ENCODE results near the gene TIAM2.
A peak's percentile ranks its signal among the peaks of the same experiment; 100 is the strongest.
"Not testable (repeated sequence)": the region's sequence is repeated elsewhere in the genome, so short reads cannot be mapped to it uniquely, and the experiment has no call there.

Gene TIAM2

GRCh38 chr6:155268088-155268867 lies 273.2 kb downstream of the TIAM2 start:
- not testable (repeated sequence) for H2AFZ ChIP-seq (ENCODE audit: low read depth); H3K36me3 ChIP-seq (ENCODE audit: insufficient read depth); H3K9ac ChIP-seq; H3K4me2 ChIP-seq; H3K79me2 ChIP-seq (ENCODE audit: insufficient read depth, low read depth); H3K27me3 ChIP-seq (ENCODE audit: insufficient read depth, low read depth); H4K20me1 ChIP-seq (ENCODE audit: insufficient read depth); H3K27ac ChIP-seq; H3K4me3 ChIP-seq (IDR thresholded peaks at IDR 0.05; ENCODE audit: insufficient read depth, low read depth, low read length)
- peak; percentile 70 for TF ChIP-seq CTCF (conservative IDR thresholded peaks at IDR 0.05; ENCODE audit: low read depth, low read length)
- H3K4me1 ChIP-seq (ENCODE audit: low read depth, poor library complexity, severe bottlenecking): peaks cover 17% of the 10 kb centered on the region

- Histone ChIP-seq H3K4me2 (no peak overlapping the region), H3K4me1 (ENCODE audit: low read depth, poor library complexity, severe bottlenecking) (peaks cover 18% of the 10 kb centered on the region), H4K20me1 (ENCODE audit: insufficient read depth) (no peaks in the 10 kb centered on the region), H3K27me3 (ENCODE audit: insufficient read depth, low read depth) (no peaks in the 10 kb centered on the region), H3K4me3 (IDR thresholded peaks at IDR 0.05; ENCODE audit: insufficient read depth, low read depth, low read length) (no peak overlapping the region), H3K36me3 (ENCODE audit: insufficient read depth) (no peaks in the 10 kb centered on the region), H3K79me2 (ENCODE audit: insufficient read depth, low read depth) (no peaks in the 10 kb centered on the region), H3K27ac (no peak overlapping the region), H3K9ac (no peak overlapping the region), H2AFZ (ENCODE audit: low read depth) (no peak overlapping the region)
- no peak for TF ChIP-seq CTCF (conservative IDR thresholded peaks at IDR 0.05; ENCODE audit: low read depth, low read length)
These were observed 274.6 kb downstream of the TIAM2 start for GRCh38 chr6:155269765-155270164.

DNA sequence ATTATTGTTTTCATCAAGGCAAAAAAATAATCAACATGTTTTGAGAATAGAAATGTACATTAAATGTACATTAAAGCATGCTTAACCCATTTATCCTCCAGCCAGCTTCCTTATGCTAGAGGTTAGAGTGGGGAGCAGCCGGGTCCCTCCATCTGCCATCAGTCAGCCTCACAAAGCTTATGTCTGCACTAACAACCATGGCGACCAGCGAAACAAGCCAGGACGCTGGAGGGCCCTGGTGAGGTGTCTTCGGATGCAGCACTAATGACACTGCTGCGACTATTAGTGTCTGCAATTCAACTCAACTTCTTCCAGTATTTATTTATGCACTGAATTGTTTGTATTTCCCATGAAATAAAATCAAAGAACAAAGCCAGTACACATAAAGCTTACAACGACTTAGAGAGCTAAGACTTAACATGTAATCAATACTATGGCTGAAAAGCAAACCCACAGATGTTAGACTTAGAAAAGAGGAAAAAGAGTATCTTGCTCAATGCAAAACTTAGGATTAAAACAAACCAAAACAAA lies 275.5 kb downstream of the TIAM2 start:
- Histone ChIP-seq H4K20me1 (ENCODE audit: insufficient read depth) (no peaks in the 10 kb centered on the region), H3K9ac (no peak overlapping the region), H3K79me2 (ENCODE audit: insufficient read depth, low read depth) (no peaks in the 10 kb centered on the region), H3K27ac (no peak overlapping the region), H2AFZ (ENCODE audit: low read depth) (no peak overlapping the region), H3K4me1 (ENCODE audit: low read depth, poor library complexity, severe bottlenecking) (peaks cover 18% of the 10 kb centered on the region), H3K4me3 (IDR thresholded peaks at IDR 0.05; ENCODE audit: insufficient read depth, low read depth, low read length) (no peak overlapping the region), H3K4me2 (no peak overlapping the region), H3K27me3 (ENCODE audit: insufficient read depth, low read depth) (no peaks in the 10 kb centered on the region), H3K36me3 (ENCODE audit: insufficient read depth) (no peaks in the 10 kb centered on the region)
- no peak for TF ChIP-seq CTCF (conservative IDR thresholded peaks at IDR 0.05; ENCODE audit: low read depth, low read length)

GRCh38 chr6:155271145-155271544 lies 276.0 kb downstream of the TIAM2 start:
- Histone ChIP-seq H3K79me2 (ENCODE audit: insufficient read depth, low read depth) (no peaks in the 10 kb centered on the region), H3K27ac (no peak overlapping the region), H3K27me3 (ENCODE audit: insufficient read depth, low read depth) (no peaks in the 10 kb centered on the region), H3K9ac (no peak overlapping the region), H4K20me1 (ENCODE audit: insufficient read depth) (no peaks in the 10 kb centered on the region), H3K4me1 (ENCODE audit: low read depth, poor library complexity, severe bottlenecking) (peaks cover 18% of the 10 kb centered on the region), H3K4me2 (no peak overlapping the region), H3K36me3 (ENCODE audit: insufficient read depth) (no peaks in the 10 kb centered on the region), H2AFZ (ENCODE audit: low read depth) (no peak overlapping the region), H3K4me3 (IDR thresholded peaks at IDR 0.05; ENCODE audit: insufficient read depth, low read depth, low read length) (no peak overlapping the region)
- TF ChIP-seq CTCF (conservative IDR thresholded peaks at IDR 0.05; ENCODE audit: low read depth, low read length): no peak
